22Rv1 (cell line): ENCODE measurements around the gene RNF213.

Experiments
- H3K27ac ChIP-seq: fragments of 450-650 bp; 2 replicates; pipeline ENCODE4 v1.5.1; 2017
- CTCF ChIP-seq: fragments of 450-650 bp; IDR thresholded peaks from 2 replicates; pipeline ENCODE4 v1.5.1; 2017; ENCODE audit warnings: mild to moderate bottlenecking
- ZFX ChIP-seq: fragments of 450-650 bp; IDR thresholded peaks from 2 replicates; pipeline ENCODE4 v1.6.1; 2017; ENCODE audit warnings: antibody characterized with exemption, borderline replicate concordance

RNF213 gene

GRCh38 chr17:80424261-80424660, 163.6 kb downstream of the RNF213 start:
- H3K27ac ChIP-seq: no peak overlapping the region
- TF ChIP-seq ZFX: no peak
- TF ChIP-seq CTCF: no peak

- H3K27ac ChIP-seq: no peak overlapping the region
- TF ChIP-seq ZFX: no peak
- TF ChIP-seq CTCF: no peak
These were observed 164.5 kb downstream of the RNF213 start for GRCh38 chr17:80424878-80425765.

GRCh38 chr17:80425835-80426426, 165.3 kb downstream of the RNF213 start:
- no peak for TF ChIP-seq ZFX
- TF ChIP-seq CTCF: no peak
- no peak overlapping the region for H3K27ac ChIP-seq

GRCh38 chr17:80426671-80427326, 166.1 kb downstream of the RNF213 start:
- no peak overlapping the region for H3K27ac ChIP-seq
- TF ChIP-seq ZFX (no peak), CTCF (peak; percentile 94)

- H3K27ac ChIP-seq: no peak overlapping the region
These were observed 167.0 kb downstream of the RNF213 start for GRCh38 chr17:80427366-80428282.

More at GRCh38 chr17:80427366-80428282, 167.0 kb downstream of the RNF213 start:
- TF ChIP-seq CTCF (no peak), ZFX (no peak)
